SU-DHL-6 (cell line): ENCODE data around the gene ARNT2.

Experiments used
- H2AFZ ChIP-seq: fragments of 200-600 bp; sonication (generic); 2 replicates; pipeline ENCODE4 v1.6.1; 2014; ENCODE audit warnings: low read depth, mild to moderate bottlenecking, moderate library complexity, mixed read lengths, antibody characterized with exemption, low read length; ENCODE audit not compliant: severe bottlenecking
- H3F3A ChIP-seq: fragments of 200-600 bp; shearing (Covaris generic); 2 replicates; pipeline ENCODE4 v1.6.0; 2016; ENCODE audit warnings: antibody characterized with exemption, mild to moderate bottlenecking; ENCODE audit not compliant: insufficient read depth
- H3K27ac ChIP-seq: fragments of 200-600 bp; sonication (generic); 2 replicates; pipeline ENCODE4 v1.5.1; 2016; ENCODE audit warnings: low read depth, mild to moderate bottlenecking, low read length, moderate library complexity, mixed read lengths
- H3K27me3 ChIP-seq: fragments of 200-600 bp; sonication (generic), shearing (Covaris generic); 2 replicates; pipeline ENCODE4 v1.6.0; 2014; ENCODE audit warnings: mild to moderate bottlenecking, low read length
- H3K36me3 ChIP-seq: fragments of 200-600 bp; sonication (generic); 2 replicates; pipeline ENCODE4 v1.6.1; 2014; ENCODE audit warnings: mild to moderate bottlenecking, low read length, mixed read lengths
- H3K4me2 ChIP-seq: fragments of 300-600, 200-600 bp; shearing (Covaris generic), sonication (generic); 2 replicates; pipeline ENCODE4 v1.6.0; 2014; ENCODE audit warnings: low read length, low read depth, mild to moderate bottlenecking; ENCODE audit not compliant: poor library complexity, severe bottlenecking
- H3K4me3 ChIP-seq: fragments of 200-600 bp; sonication (generic); 2 replicates; pipeline ENCODE4 v1.5.1; 2014; ENCODE audit warnings: antibody characterized with exemption, low read length, mild to moderate bottlenecking, mixed read lengths; ENCODE audit not compliant: insufficient read depth, poor library complexity, severe bottlenecking
- H3K79me2 ChIP-seq: fragments of 200-600 bp; sonication (generic); 2 replicates; pipeline ENCODE4 v1.6.1; 2014; ENCODE audit warnings: mild to moderate bottlenecking, low read length, moderate library complexity; ENCODE audit not compliant: insufficient read depth
- H3K9ac ChIP-seq: fragments of 200-600 bp; sonication (generic); 2 replicates; pipeline ENCODE4 v1.7.0; 2014; ENCODE audit warnings: mild to moderate bottlenecking, low read length
- H3K9me2 ChIP-seq: fragments of 200-600 bp; sonication (generic); replicated peaks from 2 replicates; pipeline ENCODE4 v1.6.1; 2014; ENCODE audit warnings: low read length; ENCODE audit not compliant: insufficient read depth
- H3K9me3 ChIP-seq: fragments of 200-600 bp; sonication (generic); 2 replicates; pipeline ENCODE4 v1.6.1; 2014; ENCODE audit warnings: low read length, mixed read lengths; ENCODE audit not compliant: insufficient read depth
- H4K20me1 ChIP-seq: fragments of 200-600 bp; sonication (generic); 2 replicates; pipeline ENCODE4 v1.6.1; 2014; ENCODE audit warnings: low read depth, mild to moderate bottlenecking, antibody characterized with exemption, low read length, moderate library complexity, mixed read lengths
- CTCF ChIP-seq: fragments of 200-600 bp; sonication (generic); IDR thresholded peaks from one replicate; pipeline ENCODE4 v1.5.1; 2017; ENCODE audit warnings: antibody characterized with exemption, mild to moderate bottlenecking, low read length, moderate library complexity; ENCODE audit not compliant: insufficient read depth, poor library complexity, severe bottlenecking
- EZH2phosphoT487 ChIP-seq: fragments of 200-600 bp; sonication (generic), shearing (Covaris generic); conservative IDR thresholded peaks from 2 replicates; pipeline ENCODE4 v1.6.1; 2018; ENCODE audit warnings: mild to moderate bottlenecking, antibody characterized with exemption, low read length, moderate library complexity, mixed read lengths

The ARNT2 gene

GRCh38 chr15:80432345-80432702, 28.1 kb downstream of the ARNT2 start:
- no peak overlapping the region for H3K9ac ChIP-seq
- H2AFZ ChIP-seq, result no peak overlapping the region
- H3K4me2 ChIP-seq, result no peak overlapping the region
- H3K36me3 ChIP-seq, result no peaks in the 10 kb centered on the region
- no peak overlapping the region for H3K4me3 ChIP-seq
- no peaks in the 10 kb centered on the region for H3K27me3 ChIP-seq
- H3K79me2 ChIP-seq, result no peaks in the 10 kb centered on the region
- no peaks in the 10 kb centered on the region for H3K9me3 ChIP-seq
- TF ChIP-seq EZH2phosphoT487 (no peak), CTCF (no peak)
- no peak overlapping the region for H3K27ac ChIP-seq
- no peaks in the 10 kb centered on the region for H4K20me1 ChIP-seq
- H3K9me2 ChIP-seq, result no peaks in the 10 kb centered on the region
- H3F3A ChIP-seq, result no peaks in the 10 kb centered on the region

- no peaks in the 10 kb centered on the region for H3K9me3 ChIP-seq
- no peaks in the 10 kb centered on the region for H4K20me1 ChIP-seq
- no peak overlapping the region for H3K27ac ChIP-seq
- TF ChIP-seq EZH2phosphoT487, result no peak
- H3K4me3 ChIP-seq, result no peak overlapping the region
- no peaks in the 10 kb centered on the region for H3F3A ChIP-seq
- no peaks in the 10 kb centered on the region for H3K27me3 ChIP-seq
- no peak overlapping the region for H3K4me2 ChIP-seq
- H3K79me2 ChIP-seq, result no peaks in the 10 kb centered on the region
- H2AFZ ChIP-seq, result no peak overlapping the region
- H3K36me3 ChIP-seq, result no peaks in the 10 kb centered on the region
- no peaks in the 10 kb centered on the region for H3K9me2 ChIP-seq
- H3K9ac ChIP-seq, result no peak overlapping the region
Observed at GRCh38 chr15:80433836-80434235, 29.7 kb downstream of the ARNT2 start.

GRCh38 chr15:80434926-80435720, 30.9 kb downstream of the ARNT2 start:
- H3K9me3 ChIP-seq, result no peaks in the 10 kb centered on the region
- no peak overlapping the region for H3K27ac ChIP-seq
- no peaks in the 10 kb centered on the region for H3K36me3 ChIP-seq
- TF ChIP-seq EZH2phosphoT487, result no peak
- no peak for TF ChIP-seq CTCF
- H3K79me2 ChIP-seq, result no peaks in the 10 kb centered on the region
- H2AFZ ChIP-seq, result no peak overlapping the region
- no peak overlapping the region for H3K4me2 ChIP-seq
- H3K4me3 ChIP-seq, result no peak overlapping the region
- H3K27me3 ChIP-seq, result no peaks in the 10 kb centered on the region
- H3F3A ChIP-seq, result no peaks in the 10 kb centered on the region
- no peak overlapping the region for H3K9ac ChIP-seq
- no peaks in the 10 kb centered on the region for H4K20me1 ChIP-seq
- no peaks in the 10 kb centered on the region for H3K9me2 ChIP-seq

- H3K27ac ChIP-seq, result no peak overlapping the region
- H3F3A ChIP-seq, result no peaks in the 10 kb centered on the region
- H3K9ac ChIP-seq, result no peak overlapping the region
- H2AFZ ChIP-seq, result no peak overlapping the region
- TF ChIP-seq EZH2phosphoT487 (no peak), CTCF (no peak)
- H3K9me3 ChIP-seq, result no peaks in the 10 kb centered on the region
- no peaks in the 10 kb centered on the region for H3K79me2 ChIP-seq
- no peak overlapping the region for H3K4me2 ChIP-seq
- H3K27me3 ChIP-seq, result no peaks in the 10 kb centered on the region
- no peaks in the 10 kb centered on the region for H3K9me2 ChIP-seq
- H3K36me3 ChIP-seq, result no peaks in the 10 kb centered on the region
- H4K20me1 ChIP-seq, result no peaks in the 10 kb centered on the region
- H3K4me3 ChIP-seq, result no peak overlapping the region
Observed at GRCh38 chr15:80436511-80437307, 32.5 kb downstream of the ARNT2 start.
